ENCODE measurements around the gene MIER2.
"Not testable (repeated sequence)": the region's sequence is repeated elsewhere in the genome, so short reads cannot be mapped to it uniquely, and the experiment has no call there.

Gene MIER2

GRCh38 chr19:355536-355935 is 10.9 kb upstream of the MIER2 start:
- DNase-seq, result not testable (repeated sequence)

GRCh38 chr19:355134-355533 is 10.5 kb upstream of the MIER2 start:
- no peak for DNase-seq

- DNase-seq, result no peak
Observed at GRCh38 chr19:351976-352625, 7.5 kb upstream of the MIER2 start.

GRCh38 chr19:347946-348861 is 3.6 kb upstream of the MIER2 start:
- DNase-seq, result no peak

GRCh38 chr19:345320-345879 is 804 bp upstream of the MIER2 start:
- no peak for DNase-seq

- no peak for DNase-seq
Observed at GRCh38 chr19:343941-344624, 513 bp downstream of the MIER2 start.

- DNase-seq, result no peak
Observed at GRCh38 chr19:343451-343931, 1.1 kb downstream of the MIER2 start.

- DNase-seq, result no peak
Observed at GRCh38 chr19:342801-343421, 1.7 kb downstream of the MIER2 start.

GRCh38 chr19:342128-342455 is 2.5 kb downstream of the MIER2 start:
- DNase-seq, result no peak

- no peak for DNase-seq
Observed at GRCh38 chr19:341386-342127, 3.0 kb downstream of the MIER2 start.

- no peak for DNase-seq
Observed at GRCh38 chr19:340620-341385, 3.8 kb downstream of the MIER2 start.

- no peak for DNase-seq
Observed at GRCh38 chr19:339262-339887, 5.2 kb downstream of the MIER2 start.

- no peak for DNase-seq
Observed at GRCh38 chr19:338421-338820, 6.2 kb downstream of the MIER2 start.

- DNase-seq, result no peak
Observed at GRCh38 chr19:336067-336614, 8.5 kb downstream of the MIER2 start.

- DNase-seq, result no peak
Observed at GRCh38 chr19:335486-336066, 9.0 kb downstream of the MIER2 start.

- DNase-seq, result no peak
Observed at GRCh38 chr19:335072-335471, 9.5 kb downstream of the MIER2 start.

- DNase-seq, result no peak
Observed at GRCh38 chr19:334296-335071, 10.1 kb downstream of the MIER2 start.

GRCh38 chr19:330503-330902 is 14.1 kb downstream of the MIER2 start:
- DNase-seq, result no peak

GRCh38 chr19:329876-330275 is 14.7 kb downstream of the MIER2 start:
- DNase-seq, result no peak
